DMS114 treated with DMSO at 0.1 percent for 48 hours (cell line): ENCODE results near the gene HRC.
"Not testable (repeated sequence)": the region's sequence is repeated elsewhere in the genome, so short reads cannot be mapped to it uniquely, and the experiment has no call there.

Experiments used
- DNase-seq: peaks from one replicate; lab custom pipeline; 2025; ENCODE audit not compliant: unreplicated experiment; lab: John Stamatoyannopoulos, UW

HRC gene

DNA sequence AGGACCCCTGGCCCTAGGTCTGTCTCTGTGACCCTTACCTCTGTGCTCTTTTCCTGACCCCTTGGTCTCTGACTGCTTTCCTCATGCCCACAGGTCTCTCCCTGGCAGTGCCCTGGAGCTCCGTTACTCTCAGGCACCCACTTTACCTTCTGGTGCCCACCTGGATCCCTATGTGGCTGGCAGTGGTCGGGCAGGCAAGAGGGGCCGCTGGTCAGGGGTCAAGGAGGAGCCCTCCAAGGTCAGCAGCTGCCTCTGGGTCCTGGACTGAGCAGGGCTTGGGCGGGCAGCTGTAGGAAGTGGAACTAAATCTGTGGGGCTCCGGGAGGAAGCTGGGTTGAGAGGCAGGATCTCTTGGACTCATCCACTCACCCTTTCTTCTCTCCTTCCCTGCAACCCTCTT lies 19.5 kb downstream of the HRC start:
- no peak for DNase-seq

DNA sequence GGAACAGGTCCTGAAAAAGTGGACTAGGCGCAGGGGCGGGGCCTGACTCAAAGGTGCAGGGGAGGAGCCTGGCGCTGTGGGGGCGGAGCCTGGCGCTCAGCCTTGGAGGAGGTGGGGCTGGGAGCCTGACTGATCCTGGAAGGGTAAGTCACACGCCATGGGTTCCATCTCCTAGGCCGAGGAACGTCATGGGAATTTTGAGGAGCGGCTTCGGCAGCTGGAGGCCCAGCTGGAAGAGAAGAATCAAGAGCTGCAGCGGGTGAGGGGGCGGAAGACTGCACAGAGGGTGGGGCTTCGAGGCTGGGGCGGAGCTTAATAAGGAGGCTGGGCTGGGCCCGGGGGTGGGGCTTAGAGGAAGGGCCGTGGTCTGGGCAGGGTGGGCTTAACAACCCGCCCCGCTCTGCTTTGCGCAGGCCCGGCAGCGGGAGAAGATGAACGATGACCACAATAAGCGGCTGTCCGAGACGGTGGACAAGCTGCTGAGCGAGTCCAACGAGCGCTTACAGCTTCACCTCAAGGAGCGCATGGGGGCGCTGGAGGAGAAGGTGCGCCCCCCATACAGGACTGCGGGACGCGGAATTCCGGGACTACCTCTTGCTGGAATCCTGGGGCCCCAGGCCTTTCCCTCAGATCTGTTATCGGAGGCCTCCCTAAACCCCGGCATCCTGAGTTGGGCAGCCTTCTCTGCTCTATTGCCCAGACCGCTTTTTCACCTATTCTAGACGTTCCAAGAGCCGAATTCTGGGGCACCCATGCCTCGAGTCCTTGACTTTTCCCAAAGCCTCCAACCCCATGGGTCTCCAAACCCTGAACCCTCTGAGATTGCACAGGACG lies 21.4 kb downstream of the HRC start:
- DNase-seq, result no peak

DNA sequence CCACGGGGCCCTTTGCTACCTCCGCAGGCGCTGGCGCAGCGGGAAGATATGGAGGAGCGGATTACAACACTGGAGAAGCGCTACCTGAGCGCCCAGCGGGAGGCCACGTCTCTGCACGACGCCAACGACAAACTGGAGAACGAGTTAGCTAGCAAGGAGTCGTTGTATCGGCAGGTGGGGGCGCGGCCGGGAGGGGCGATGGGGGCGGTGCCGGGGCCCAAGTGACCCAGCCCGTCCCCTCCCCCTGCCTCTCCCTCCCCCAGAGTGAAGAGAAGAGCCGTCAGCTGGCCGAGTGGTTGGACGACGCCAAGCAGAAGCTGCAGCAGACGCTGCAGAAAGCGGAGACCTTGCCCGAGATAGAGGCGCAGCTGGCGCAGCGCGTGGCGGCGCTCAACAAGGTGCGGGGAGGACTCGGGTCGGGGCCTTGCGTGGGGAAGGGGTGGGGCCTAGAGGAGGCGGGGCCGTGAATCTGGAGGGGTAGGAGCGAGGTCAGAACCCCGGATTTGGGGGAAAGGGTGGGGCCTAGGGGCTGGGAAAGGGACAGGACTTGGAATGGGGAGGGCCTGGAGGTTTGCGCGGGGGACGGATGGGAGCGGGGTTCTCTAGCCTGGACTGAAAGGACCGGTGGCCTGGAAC lies 22.1 kb downstream of the HRC start:
- DNase-seq, result no peak

DNA sequence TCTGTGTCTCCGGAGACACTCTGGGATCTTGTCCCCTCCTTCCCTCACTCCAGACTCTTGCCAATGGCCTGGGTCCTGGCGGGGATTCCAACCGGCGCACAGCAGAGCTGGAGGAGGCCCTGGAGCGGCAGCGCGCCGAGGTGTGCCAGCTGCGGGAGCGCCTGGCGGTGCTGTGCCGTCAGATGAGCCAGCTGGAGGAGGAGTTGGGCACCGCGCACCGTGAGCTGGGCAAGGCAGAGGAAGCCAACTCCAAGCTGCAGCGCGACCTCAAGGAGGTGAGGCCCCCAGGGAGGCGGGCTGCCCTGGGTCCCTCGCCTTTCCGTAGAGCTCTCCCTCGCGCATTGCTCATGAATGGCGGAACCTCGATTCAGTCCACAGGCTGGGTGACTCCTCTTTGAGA lies 24.9 kb downstream of the HRC start:
- DNase-seq, result no peak

DNA sequence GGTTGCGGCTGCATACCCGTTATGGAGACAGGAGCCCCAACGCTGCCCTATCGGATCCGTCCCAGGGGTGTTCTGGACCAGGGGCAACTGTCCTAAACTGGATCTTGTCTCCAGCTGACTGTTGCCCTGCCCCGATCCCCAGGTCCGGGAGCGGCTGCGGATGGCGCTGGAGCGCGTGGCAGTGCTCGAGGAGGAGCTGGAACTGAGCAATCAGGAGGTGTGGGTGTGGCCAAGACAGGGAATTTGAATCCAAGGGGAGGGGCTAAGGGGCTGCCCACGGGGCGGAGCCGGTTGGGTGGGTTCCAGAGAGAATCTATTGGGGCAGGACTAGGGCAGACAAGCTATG lies 26.0 kb downstream of the HRC start:
- DNase-seq, result no peak

DNA sequence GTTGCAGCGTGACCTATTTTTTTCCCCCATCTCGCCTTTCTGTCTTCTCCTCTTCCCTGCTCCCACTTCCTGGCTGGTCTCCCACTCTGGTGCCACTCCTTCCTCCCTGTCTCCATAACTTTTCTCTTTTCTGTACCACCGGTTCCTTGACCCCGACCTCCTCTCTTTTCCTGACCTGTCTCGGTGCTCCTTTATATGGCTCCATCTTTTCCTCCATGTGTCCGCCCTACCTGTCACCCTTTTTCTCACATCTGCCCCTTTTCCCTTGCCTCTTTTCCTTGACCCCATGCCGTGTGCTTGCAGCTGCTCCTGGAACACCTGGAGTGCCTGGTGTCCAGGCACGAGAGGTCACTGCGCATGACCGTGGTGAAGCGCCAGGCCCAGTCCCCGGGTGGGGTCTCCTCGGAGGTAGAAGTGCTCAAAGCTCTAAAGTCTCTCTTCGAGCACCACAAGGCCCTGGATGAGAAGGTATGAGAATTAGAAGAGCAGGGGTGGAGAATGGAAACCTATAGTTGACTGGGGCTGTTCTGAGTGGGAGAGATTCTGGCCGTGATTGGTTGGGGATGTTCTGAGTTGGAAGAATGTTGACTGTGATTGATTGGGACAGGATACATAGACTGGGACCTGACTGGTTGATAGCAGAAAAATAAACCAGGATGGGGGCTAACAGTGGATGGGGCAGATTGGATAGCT lies 26.5 kb downstream of the HRC start:
- no peak for DNase-seq

DNA sequence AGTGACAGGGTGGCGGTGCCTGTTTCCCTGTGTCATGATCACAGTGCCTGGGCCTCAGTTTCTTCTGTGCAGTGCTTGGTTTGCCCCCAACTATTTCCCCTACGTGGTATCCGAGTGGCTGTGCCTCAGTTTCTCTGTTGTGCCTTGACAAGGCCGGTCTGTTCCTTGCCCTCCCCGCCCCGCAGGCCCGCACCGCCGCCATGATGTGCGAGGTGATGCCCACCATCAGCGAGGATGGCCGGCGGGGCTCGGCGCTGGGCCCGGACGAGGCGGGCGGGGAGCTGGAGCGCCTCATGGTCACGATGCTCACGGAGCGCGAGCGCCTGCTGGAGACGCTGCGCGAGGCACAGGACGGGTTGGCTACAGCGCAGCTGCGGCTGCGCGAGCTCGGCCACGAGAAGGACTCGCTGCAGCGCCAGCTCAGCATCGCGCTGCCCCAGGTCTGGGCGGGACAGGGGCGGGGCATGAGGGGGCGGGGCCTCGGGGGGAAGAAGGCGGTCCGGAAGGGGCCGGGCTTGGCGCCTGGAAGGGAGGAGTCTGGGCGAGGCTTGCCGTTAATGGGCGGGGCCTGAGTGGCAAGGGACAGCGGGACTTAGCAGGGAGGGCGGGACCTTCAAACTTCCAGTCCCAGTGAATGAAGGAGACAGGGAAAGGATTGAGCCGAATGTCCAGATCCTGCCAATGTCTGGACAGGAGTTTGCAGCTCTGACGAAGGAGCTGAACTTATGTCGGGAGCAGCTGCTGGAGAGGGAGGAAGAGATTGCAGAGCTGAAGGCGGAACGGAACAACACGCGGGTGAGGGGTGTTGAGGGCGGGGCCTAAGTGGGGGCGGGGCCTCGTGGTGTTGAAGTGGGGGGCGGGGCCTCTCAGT lies 27.3 kb downstream of the HRC start:
- DNase-seq, result peak; percentile 77

DNA sequence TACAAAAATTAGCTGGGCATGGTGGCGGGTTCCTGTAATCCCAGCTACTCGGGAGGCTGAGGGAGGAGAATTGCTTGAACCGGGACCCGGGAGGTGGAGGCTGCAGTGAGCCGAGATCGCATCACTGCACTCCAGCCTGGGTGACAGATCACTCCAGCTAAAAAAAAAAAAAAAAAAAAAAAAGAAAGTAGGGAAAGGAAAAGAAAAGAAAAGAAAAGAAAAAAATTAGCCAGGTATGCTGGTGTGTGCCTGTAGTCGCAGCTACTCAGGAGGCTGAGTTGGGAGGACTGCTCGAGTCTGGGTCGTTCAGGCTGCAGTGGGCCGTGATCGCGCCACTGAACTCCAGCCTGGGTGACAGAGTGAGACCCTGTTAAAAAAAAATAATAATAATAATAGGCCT lies 28.0 kb downstream of the HRC start:
- not testable (repeated sequence) for DNase-seq

DNA sequence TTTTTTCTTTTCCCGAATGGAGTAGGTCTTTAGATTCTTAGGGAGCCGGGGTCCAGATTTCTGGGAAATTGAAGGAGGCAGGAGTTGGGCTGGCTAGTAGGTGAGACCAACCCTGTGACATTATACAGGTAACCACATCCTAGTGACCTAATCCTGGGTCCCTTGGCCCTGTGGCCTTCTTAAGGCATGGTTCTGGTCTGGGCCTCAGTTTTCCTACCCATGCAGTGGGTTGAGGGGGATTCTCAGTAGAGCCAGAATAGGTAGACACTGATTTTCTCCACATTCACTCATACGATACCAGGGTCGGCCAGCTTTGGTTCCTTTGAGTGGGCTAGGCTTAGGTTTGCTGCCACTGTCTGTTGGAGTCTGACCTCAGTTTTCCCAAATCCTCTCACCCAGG lies 28.6 kb downstream of the HRC start:
- no peak for DNase-seq

DNA sequence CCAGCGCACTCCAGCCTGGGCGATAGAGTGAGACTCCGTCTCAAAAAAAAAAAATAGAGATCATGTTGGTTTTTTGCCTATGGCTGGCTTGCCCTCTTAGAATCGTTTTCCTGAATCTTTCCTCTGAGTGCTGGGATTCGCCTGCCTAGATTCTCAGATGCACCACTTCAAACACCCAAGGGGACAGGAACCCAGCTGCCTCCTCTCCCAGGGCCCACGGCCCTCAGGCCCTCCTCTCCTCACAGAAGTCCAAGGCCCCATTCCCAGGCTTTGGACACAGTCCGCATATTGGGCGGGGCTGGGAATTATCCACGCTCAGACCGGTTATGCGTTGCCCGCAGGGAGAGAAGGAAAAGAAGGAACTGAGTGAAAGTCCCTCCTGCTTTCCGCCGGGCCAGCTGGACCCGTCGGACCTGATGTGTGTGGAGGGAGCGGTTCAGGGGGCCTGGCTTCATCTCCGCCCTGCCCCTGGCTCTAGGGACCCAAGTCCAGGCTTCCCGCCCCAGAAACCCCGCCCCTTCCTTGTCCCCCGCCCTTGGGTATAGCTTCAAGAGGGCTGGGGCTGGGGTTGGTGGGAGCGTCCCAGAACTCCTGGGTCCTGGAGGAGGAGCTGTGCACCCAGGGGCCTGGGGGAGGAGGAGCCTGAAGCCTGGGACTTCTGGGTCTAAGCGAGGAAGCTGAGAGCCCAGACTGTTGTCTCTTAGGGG lies 30.0 kb downstream of the HRC start:
- no peak for DNase-seq

DNA sequence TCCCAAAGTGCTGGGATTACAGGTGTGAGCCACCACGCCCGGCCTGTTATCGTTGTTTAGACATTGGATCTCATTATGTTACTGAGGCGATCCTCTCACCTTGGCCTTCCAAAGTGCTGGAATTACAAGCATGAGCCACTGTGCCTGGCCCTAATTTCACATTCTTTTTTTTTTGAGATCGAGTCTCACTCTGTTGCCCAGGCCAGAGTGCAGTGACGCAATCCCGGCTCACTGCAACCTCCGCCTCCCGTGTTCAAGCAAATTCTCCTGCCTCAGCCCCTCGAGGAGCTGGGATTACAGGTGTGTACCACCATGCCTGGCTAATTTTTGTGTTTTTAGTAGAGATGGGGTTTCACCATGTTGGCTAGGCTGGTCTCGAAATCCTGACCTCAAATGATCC lies 31.9 kb downstream of the HRC start:
- DNase-seq, result not testable (repeated sequence)

DNA sequence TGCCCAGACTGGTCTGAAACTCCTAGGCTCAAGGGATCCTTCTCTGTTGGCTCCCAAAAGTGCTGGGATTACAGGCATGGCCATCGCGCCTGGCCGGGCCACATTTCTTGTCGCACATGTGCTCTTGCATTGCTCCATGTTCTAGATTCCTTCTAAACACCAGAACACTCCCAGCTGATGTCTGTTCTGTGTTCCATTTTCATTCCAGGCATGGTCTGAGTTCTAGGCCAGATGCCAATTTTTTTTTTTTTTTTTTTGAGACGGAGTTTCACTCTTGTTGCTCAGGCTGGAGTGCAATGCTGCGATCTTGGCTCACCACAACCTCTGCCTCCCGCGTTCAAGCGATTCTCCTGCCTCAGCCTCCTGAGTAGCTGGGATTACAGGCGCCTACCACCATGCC lies 33.4 kb downstream of the HRC start:
- DNase-seq, result not testable (repeated sequence)

DNA sequence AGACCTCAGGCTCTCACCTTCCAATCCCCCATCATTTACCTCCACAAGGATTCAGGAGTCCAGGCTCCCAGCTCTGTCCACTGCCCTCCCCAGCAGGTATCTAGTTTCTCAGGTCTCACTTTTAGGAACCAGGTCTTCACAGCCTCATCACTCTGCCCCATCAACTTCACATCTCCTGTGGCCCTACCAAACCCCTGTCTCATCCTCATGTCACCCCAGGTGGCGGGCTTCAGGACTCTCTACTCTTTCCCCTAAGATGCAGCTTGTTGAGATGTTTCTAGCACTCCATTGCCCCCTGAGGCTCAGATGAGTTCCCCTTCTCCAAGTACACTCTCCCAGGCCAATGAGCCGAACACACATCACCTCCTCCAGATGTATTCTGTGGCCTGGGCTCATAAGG lies 34.3 kb downstream of the HRC start:
- no peak for DNase-seq

DNA sequence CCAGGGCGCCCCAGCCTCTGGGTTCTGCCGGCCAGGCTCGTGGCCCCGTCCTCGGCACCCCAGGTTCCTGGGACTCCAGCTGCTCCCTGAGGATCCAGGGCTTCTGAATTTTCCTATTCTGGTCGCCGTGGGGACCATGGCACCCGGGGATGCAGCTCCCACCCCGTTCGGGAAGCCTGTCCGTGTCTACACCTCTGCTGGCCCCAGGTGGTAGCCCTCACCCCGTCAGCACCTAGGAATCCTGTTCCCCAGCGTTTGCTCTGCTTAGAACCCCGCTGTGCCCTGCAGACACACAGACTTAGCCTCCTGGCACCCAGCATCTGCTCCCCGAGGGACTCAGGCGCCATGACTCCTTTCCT lies 34.9 kb downstream of the HRC start:
- no peak for DNase-seq

DNA sequence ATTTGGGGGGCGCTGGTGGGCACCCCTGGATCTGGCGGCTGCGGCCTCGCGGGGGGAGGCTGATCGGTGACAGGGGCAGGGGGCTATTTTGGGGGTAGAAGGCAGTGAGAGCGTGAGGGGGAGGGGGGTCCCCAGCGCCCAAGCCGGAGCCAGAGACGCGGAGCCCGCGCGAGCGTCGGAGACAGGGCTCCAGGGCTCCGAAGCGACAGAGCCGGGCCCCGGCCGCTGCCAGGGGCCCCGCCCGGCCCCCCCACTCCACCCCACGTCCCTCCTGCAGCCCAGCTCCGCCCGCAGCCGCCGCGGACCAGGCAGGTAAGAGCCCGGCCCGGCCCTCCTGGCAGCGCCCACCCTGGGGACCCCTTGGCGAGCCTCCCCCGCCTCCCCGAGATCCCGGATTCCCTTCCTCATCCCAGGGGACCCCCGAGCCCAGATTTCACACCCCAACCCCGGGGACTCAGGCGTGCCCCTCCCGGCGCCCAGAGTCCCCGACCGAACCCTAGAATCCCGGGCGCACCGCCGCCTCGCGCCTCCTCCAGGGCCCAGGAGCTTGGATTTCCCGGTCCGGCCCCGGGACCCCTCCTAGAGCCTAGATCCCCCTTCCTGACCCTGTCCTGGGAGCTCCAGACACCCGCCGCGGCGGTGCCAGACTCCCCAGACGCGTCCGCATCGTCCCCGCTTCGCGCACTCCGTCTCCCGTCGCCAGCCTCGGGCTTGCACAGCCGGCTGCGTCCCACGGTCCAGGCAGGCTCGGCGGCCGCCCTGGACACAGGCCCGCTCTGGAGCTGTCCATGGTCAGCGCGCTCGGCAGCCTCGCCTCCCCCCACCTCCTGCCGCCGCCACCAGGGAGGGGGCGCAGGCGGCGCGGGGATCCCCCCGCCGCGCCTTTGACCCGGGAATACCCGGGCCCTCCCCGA lies 35.5 kb downstream of the HRC start, which contains the start of gene PPFIA3:
Gene PPFIA3 (plus strand): TSS at position 134 of the 914 bp plus-strand sequence. CDS start 8,330 bp downstream, outside the sequence.
- DNase-seq, result no peak

DNA sequence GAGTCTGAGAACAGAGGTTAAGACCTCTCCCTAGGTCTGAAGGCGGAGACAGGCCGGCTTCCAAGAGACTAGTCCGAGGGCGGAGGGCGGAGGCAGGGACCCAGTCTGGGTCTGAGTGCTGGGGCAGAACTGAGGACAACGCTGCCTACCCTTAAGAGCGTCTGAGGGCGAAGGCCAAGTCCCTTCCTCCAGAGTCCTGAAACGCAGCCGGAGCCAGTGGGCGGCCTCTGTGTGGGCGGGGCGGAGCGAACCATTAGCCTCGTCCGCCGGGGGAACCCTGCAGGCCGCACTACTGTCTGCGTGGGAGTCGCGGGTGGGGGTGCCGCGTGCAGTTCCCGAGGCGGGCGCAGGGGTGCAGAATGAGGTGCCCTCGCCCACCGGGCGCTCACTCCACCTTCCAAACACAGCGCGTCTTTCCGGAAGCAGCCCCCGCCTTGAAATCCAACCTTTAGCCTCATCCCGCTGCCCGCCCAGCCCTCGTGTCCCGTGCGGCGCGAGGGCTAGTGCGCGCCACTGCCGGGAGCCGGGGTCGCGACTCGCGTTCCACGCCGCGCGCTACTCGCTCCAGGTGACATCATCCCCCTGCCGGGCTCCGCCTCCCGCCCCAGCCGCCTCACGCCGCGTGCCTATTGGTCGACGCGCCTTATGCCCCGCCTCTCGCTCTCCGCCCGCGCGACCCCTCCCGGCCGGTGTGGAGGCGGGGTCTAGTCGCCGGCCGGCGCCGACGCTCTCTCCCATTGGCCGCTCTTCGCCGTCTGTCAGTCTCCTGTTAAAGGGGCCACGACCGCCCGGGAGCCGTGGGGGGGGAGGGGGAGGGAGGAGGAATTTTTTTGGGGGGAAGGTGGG lies 36.4 kb downstream of the HRC start, which contains the start of gene C19orf73:
Gene C19orf73 (minus strand): TSS at position 579 of the 846 bp plus-strand sequence. CDS start 121 bp downstream, at position 458.
- peak; percentile 81 for DNase-seq

DNA sequence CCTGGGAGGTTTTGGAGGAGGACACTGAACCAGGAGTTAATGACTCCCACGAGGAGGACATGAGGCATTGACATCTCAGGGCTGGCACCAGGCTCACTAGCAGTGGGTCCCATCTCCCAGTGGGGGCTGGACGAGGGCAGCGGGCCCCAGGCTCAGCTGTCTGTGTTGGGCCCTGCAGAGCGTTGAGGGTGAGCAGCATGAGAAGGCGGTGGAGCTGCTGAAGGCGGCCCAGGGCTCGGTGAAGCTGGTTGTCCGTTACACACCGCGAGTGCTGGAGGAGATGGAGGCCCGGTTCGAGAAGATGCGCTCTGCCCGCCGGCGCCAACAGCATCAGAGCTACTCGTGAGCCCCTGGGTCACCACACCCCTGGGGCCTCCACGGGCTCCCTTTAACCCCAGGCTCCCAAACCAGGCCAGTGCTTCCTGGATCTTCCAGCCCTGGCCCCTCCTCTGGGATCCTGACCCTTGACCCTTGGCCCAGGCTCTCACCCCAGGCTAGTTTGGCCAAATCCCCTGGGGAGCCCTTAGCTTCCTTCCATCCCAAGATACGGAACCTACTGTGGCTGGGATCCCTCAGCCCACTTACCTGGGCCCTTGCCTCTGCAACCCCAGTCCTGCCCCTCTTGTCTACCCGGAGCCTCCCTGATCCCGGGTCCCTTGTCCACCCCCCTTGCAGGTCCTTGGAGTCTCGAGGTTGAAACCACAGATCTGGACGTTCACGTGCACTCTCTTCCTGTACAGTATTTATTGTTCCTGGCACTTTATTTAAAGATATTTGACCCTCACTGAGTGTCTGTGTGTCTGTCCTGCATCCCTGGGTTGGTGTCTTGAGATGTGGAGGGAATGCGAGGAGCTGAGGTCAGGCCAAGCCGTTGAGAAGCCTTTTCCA lies 37.3 kb downstream of the HRC start:
- DNase-seq, result no peak
